ENCODE measurements around the gene SPATA17. TPM values are rescaled to one million over a fixed set of nuclear protein-coding genes. Genes with fewer than 3 reads are reported as not detected.

Gene SPATA17
- total and polyA plus RNA-seq, 2 experiments from 2014 or later: 1.2 to 3.5 TPM

DNA sequence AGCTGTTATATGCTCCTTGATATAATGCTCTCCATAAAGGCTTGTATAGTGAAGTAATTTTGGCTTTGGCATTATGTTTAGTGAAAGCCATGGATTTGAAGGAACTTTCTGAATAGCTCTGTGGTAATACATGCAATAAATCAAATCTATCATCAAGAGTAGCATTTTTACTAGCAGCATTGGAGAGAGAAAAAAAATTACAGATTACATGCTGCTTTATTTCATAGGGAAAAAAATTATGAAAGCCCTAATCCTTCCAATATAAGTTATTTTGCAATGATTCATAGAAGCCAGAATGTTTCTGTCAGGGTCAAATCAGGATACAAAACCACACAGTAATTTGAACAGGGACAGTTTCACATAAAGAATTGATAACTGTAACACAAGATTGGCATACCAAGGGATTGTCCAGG, 250.0 kb downstream of the SPATA17 start (continued):
- TF ChIP-seq ZNF462 (CRISPR knock-in tag; IDR thresholded peaks at IDR 0.05) (no peak), POLR2AphosphoS5 (IDR thresholded peaks at IDR 0.05; ENCODE audit: low read depth) (no peak), CREB1 (CRISPR knock-in tag; IDR thresholded peaks at IDR 0.05; ENCODE audit: low read depth) (no peak), ZNF114 (CRISPR knock-in tag; IDR thresholded peaks at IDR 0.05) (no peak), EZH2phosphoT487 (IDR thresholded peaks at IDR 0.05; ENCODE audit: unreplicated experiment) (no peak), EZH2 (IDR thresholded peaks at IDR 0.05; ENCODE audit: low read depth, unreplicated experiment) (no peak), JUNB (IDR thresholded peaks at IDR 0.05; ENCODE audit: unreplicated experiment) (no peak)
- TF ChIP-seq, protein P1, sequence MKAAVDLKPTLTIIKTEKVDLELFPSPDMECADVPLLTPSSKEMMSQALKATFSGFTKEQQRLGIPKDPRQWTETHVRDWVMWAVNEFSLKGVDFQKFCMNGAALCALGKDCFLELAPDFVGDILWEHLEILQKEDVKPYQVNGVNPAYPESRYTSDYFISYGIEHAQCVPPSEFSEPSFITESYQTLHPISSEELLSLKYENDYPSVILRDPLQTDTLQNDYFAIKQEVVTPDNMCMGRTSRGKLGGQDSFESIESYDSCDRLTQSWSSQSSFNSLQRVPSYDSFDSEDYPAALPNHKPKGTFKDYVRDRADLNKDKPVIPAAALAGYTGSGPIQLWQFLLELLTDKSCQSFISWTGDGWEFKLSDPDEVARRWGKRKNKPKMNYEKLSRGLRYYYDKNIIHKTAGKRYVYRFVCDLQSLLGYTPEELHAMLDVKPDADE (IDR thresholded peaks at IDR 0.05): no peak
